ENCODE results near the gene ARHGAP19.

DNA sequence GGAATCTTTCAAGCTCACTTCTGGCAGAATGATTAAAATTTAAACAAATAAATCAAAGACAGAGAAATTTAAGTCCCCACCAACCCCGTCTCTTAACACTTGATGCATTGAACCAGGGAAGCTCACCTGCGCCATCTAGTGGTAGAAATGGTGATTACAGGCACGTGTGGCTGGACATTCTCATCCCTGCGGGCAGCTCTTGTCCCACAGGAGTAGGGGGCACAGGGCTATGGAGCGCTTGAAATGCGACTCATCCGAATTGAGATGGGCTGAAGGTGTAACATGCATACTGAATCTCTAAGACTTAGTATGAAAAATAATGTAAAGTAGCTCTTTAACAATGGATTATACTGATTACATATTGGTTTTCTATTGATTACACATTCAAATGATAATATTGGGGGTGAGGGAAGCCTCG, 81.9 kb downstream of the ARHGAP19 start:
- TF ChIP-seq, protein P1, sequence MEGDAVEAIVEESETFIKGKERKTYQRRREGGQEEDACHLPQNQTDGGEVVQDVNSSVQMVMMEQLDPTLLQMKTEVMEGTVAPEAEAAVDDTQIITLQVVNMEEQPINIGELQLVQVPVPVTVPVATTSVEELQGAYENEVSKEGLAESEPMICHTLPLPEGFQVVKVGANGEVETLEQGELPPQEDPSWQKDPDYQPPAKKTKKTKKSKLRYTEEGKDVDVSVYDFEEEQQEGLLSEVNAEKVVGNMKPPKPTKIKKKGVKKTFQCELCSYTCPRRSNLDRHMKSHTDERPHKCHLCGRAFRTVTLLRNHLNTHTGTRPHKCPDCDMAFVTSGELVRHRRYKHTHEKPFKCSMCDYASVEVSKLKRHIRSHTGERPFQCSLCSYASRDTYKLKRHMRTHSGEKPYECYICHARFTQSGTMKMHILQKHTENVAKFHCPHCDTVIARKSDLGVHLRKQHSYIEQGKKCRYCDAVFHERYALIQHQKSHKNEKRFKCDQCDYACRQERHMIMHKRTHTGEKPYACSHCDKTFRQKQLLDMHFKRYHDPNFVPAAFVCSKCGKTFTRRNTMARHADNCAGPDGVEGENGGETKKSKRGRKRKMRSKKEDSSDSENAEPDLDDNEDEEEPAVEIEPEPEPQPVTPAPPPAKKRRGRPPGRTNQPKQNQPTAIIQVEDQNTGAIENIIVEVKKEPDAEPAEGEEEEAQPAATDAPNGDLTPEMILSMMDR (IDR thresholded peaks at IDR 0.05), result peak; percentile 87 to 97 (median 90)
- no peak for TF ChIP-seq POLR2A (IDR thresholded peaks at IDR 0.05)

Data from esophagus squamous epithelium (tissue), 4 donors.